Endothelial cell of umbilical vein (primary cell): Measurements from ENCODE around the gene ENDOG.

Source experiments
- CTCF ChIP-seq, 2 donors: IDR thresholded peaks; 1 replicate in 1 of 2; 2 replicates in 1 of 2; pipeline ENCODE4 v1.5.1; 2011; ENCODE audit warnings: low read length in 2 of 2, mild to moderate bottlenecking in 2 of 2, moderate library complexity in 2 of 2, control low read depth in 1 of 2, inconsistent platforms in 1 of 2, low read depth in 1 of 2; ENCODE audit not compliant: insufficient read depth in 1 of 2; ENCODE audit errors: extremely low read depth in 1 of 2
- POLR2AphosphoS5 ChIP-seq: IDR thresholded peaks from 2 replicates; pipeline ENCODE4 v1.6.1; 2012; ENCODE audit warnings: low read depth, mild to moderate bottlenecking, control low read depth, low read length, moderate library complexity; ENCODE audit not compliant: insufficient read depth

- TF ChIP-seq POLR2AphosphoS5 (no peak), CTCF (IDR thresholded peaks at IDR 0.05; ENCODE audit: extremely low read depth in 1 of 2, insufficient read depth in 1 of 2, low read depth in 1 of 2, low read length in 2 of 2) (no peak)
Observed at GRCh38 chr9:128792978-128793686, 25.2 kb upstream of the ENDOG start.
